ENCODE data around the gene GNPDA2.

The GNPDA2 gene

GRCh38 chr4:44720371-44720770 lies 6.0 kb downstream of the GNPDA2 start:
- TF ChIP-seq EZH2phosphoT487 (IDR thresholded peaks at IDR 0.05; ENCODE audit: low read depth), result no peak
- TF ChIP-seq, protein P1, sequence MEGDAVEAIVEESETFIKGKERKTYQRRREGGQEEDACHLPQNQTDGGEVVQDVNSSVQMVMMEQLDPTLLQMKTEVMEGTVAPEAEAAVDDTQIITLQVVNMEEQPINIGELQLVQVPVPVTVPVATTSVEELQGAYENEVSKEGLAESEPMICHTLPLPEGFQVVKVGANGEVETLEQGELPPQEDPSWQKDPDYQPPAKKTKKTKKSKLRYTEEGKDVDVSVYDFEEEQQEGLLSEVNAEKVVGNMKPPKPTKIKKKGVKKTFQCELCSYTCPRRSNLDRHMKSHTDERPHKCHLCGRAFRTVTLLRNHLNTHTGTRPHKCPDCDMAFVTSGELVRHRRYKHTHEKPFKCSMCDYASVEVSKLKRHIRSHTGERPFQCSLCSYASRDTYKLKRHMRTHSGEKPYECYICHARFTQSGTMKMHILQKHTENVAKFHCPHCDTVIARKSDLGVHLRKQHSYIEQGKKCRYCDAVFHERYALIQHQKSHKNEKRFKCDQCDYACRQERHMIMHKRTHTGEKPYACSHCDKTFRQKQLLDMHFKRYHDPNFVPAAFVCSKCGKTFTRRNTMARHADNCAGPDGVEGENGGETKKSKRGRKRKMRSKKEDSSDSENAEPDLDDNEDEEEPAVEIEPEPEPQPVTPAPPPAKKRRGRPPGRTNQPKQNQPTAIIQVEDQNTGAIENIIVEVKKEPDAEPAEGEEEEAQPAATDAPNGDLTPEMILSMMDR (IDR thresholded peaks at IDR 0.05; ENCODE audit: low read depth, low read length), result no peak
- H3K9me3 ChIP-seq (ENCODE audit: insufficient read depth, low read length), result no peaks in the 10 kb centered on the region
- H3K79me2 ChIP-seq (ENCODE audit: low read length), result peaks cover 69% of the 10 kb centered on the region
- H4K20me1 ChIP-seq (ENCODE audit: insufficient read depth, low read length), result peaks cover 25% of the 10 kb centered on the region
- no peak overlapping the region for H3K27ac ChIP-seq (ENCODE audit: low read length)
- H3K27me3 ChIP-seq (ENCODE audit: low read depth, low read length), result no peaks in the 10 kb centered on the region
- H3K9ac ChIP-seq (ENCODE audit: low read length), result no peak overlapping the region
- peaks cover 7% of the 10 kb centered on the region for H3K36me3 ChIP-seq (replicated peaks; ENCODE audit: low read depth, low read length)
- peaks cover 8% of the 10 kb centered on the region for H3K4me1 ChIP-seq (ENCODE audit: low read length)
- no peak overlapping the region for H3K4me2 ChIP-seq (ENCODE audit: low read length)
- no peak overlapping the region for H2AFZ ChIP-seq (ENCODE audit: low read depth, low read length)
- H3K4me3 ChIP-seq (ENCODE audit: low read length), result no peak overlapping the region

- Histone ChIP-seq H3K27ac (ENCODE audit: low read length) (no peak overlapping the region), H3K4me3 (ENCODE audit: low read length) (no peak overlapping the region), H4K20me1 (ENCODE audit: insufficient read depth, low read length) (peaks cover 9% of the 10 kb centered on the region), H3K9ac (ENCODE audit: low read length) (no peak overlapping the region), H3K27me3 (ENCODE audit: low read depth, low read length) (no peaks in the 10 kb centered on the region), H3K4me2 (ENCODE audit: low read length) (no peak overlapping the region), H3K36me3 (replicated peaks; ENCODE audit: low read depth, low read length) (peaks cover 10% of the 10 kb centered on the region), H3K9me3 (ENCODE audit: insufficient read depth, low read length) (no peaks in the 10 kb centered on the region), H2AFZ (ENCODE audit: low read depth, low read length) (no peak overlapping the region), H3K79me2 (ENCODE audit: low read length) (peaks cover 40% of the 10 kb centered on the region), H3K4me1 (ENCODE audit: low read length) (no peaks in the 10 kb centered on the region)
- no peak for TF ChIP-seq EZH2phosphoT487 (IDR thresholded peaks at IDR 0.05; ENCODE audit: low read depth)
- TF ChIP-seq, protein P1 (IDR thresholded peaks at IDR 0.05; ENCODE audit: low read depth, low read length), result no peak
Measured at GRCh38 chr4:44716597-44716996, 9.8 kb downstream of the GNPDA2 start.

GRCh38 chr4:44713125-44713524 lies 13.2 kb downstream of the GNPDA2 start:
- H3K36me3 ChIP-seq (replicated peaks; ENCODE audit: low read depth, low read length), result peaks cover 7% of the 10 kb centered on the region
- no peak overlapping the region for H2AFZ ChIP-seq (ENCODE audit: low read depth, low read length)
- H3K27ac ChIP-seq (ENCODE audit: low read length), result no peak overlapping the region
- peaks cover 3% of the 10 kb centered on the region; the same call in 1 of the 2 replicates for H4K20me1 ChIP-seq (ENCODE audit: insufficient read depth, low read length)
- H3K27me3 ChIP-seq (ENCODE audit: low read depth, low read length), result no peaks in the 10 kb centered on the region
- no peak overlapping the region for H3K9ac ChIP-seq (ENCODE audit: low read length)
- no peak for TF ChIP-seq EZH2phosphoT487 (IDR thresholded peaks at IDR 0.05; ENCODE audit: low read depth)
- TF ChIP-seq, protein P1 (IDR thresholded peaks at IDR 0.05; ENCODE audit: low read depth, low read length), result no peak
- H3K4me2 ChIP-seq (ENCODE audit: low read length), result no peak overlapping the region
- no peak overlapping the region for H3K4me3 ChIP-seq (ENCODE audit: low read length)
- H3K9me3 ChIP-seq (ENCODE audit: insufficient read depth, low read length), result no peaks in the 10 kb centered on the region
- peaks cover 11% of the 10 kb centered on the region; the same call in 1 of the 2 replicates for H3K79me2 ChIP-seq (ENCODE audit: low read length)
- H3K4me1 ChIP-seq (ENCODE audit: low read length), result no peaks in the 10 kb centered on the region

DNA sequence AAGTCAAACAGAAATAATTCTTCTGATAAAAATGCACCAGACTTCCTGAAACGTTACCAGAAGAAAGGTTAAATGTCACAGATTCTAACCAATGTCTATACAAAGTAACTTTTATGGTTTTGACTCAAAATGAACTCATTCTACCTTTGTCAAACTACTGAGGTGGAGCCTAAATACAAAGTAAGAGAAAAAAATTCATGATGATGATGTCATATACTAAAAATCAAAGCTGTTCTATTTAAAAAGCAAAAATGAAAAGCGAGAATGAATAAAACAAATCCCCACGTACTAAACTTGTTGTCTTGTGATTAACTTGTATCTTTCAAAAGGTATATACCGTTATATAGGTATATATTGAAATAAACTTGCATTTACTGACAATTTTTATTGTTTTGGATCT lies 21.7 kb downstream of the GNPDA2 start:
- no peak overlapping the region for H3K4me2 ChIP-seq (ENCODE audit: low read length)
- no peak overlapping the region for H3K4me3 ChIP-seq (ENCODE audit: low read length)
- no peaks in the 10 kb centered on the region for H3K27me3 ChIP-seq (ENCODE audit: low read depth, low read length)
- peaks cover 41% of the 10 kb centered on the region for H3K36me3 ChIP-seq (replicated peaks; ENCODE audit: low read depth, low read length)
- H3K27ac ChIP-seq (ENCODE audit: low read length), result no peak overlapping the region
- no peaks in the 10 kb centered on the region for H3K9me3 ChIP-seq (ENCODE audit: insufficient read depth, low read length)
- no peaks in the 10 kb centered on the region for H3K4me1 ChIP-seq (ENCODE audit: low read length)
- no peak for TF ChIP-seq EZH2phosphoT487 (IDR thresholded peaks at IDR 0.05; ENCODE audit: low read depth)
- TF ChIP-seq, protein P1 (IDR thresholded peaks at IDR 0.05; ENCODE audit: low read depth, low read length), result no peak
- no peak overlapping the region for H3K9ac ChIP-seq (ENCODE audit: low read length)
- H3K79me2 ChIP-seq (ENCODE audit: low read length), result no peaks in the 10 kb centered on the region
- no peak overlapping the region for H2AFZ ChIP-seq (ENCODE audit: low read depth, low read length)
- no peaks in the 10 kb centered on the region for H4K20me1 ChIP-seq (ENCODE audit: insufficient read depth, low read length)
